Neutrophil (primary cell): ENCODE results near the gene MAP3K9.

Experiments used
- H3K27ac ChIP-seq: fragments of 200-600 bp; sonication (generic); 2 replicates; pipeline ENCODE4 v1.5.1; 2016; ENCODE audit warnings: mild to moderate bottlenecking, moderate library complexity
- H3K27me3 ChIP-seq: fragments of 200-600 bp; sonication (generic); 2 replicates; pipeline ENCODE4 v1.6.0; 2016; ENCODE audit warnings: mild to moderate bottlenecking
- H3K36me3 ChIP-seq: fragments of 200-600 bp; sonication (generic); 2 replicates; pipeline ENCODE4 v1.5.1; 2017
- H3K4me1 ChIP-seq, 2 experiments: fragments of 200-600 bp in 1 of 2; sonication (generic) in 1 of 2; 1 replicate in 1 of 2; 2 replicates in 1 of 2; pipeline versions ENCODE4 v1.5.1 to v1.6.1; 2013 to 2016; ENCODE audit warnings: low read depth in 1 of 2, low read length in 1 of 2, mild to moderate bottlenecking in 1 of 2, moderate library complexity in 1 of 2; ENCODE audit not compliant: control insufficient read depth in 1 of 2, insufficient read depth in 1 of 2
- H3K4me3 ChIP-seq, 2 experiments: fragments of 200-600 bp in 1 of 2; sonication (generic) in 1 of 2; 1 replicate in 1 of 2; 2 replicates in 1 of 2; pipeline ENCODE4 v1.5.1; 2013 to 2016; ENCODE audit warnings: low read depth in 1 of 2, low read length in 1 of 2, mild to moderate bottlenecking in 1 of 2, moderate library complexity in 1 of 2
- H3K9me3 ChIP-seq: fragments of 200-600 bp; sonication (generic); 2 replicates; pipeline ENCODE4 v1.5.1; 2016
- TF ChIP-seq, protein P1 (sequence below): fragments of 200-600 bp; sonication (generic); IDR thresholded peaks from 2 replicates; pipeline ENCODE4 v1.5.1; 2016; ENCODE audit warnings: antibody characterized with exemption

MAP3K9 gene

DNA sequence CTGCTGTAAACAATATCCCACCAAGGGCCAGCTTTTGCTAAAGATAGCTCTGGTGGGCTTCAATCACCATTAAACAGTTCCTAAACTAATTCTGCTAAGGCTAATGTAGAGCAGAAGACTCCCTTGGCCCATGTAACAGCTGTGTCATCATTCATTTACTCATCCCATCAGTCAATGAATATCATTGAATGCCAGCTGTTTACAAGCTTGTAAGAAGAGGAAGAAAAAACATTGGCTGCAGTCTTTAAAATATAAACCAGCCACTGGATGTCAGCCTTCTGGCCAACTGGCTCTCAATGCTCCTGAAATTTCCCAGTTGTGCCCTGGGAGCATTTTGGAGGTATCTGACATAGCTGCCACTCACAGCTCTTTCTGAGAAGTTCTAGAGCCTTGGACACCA lies 18.0 kb upstream of the MAP3K9 start:
- Histone ChIP-seq H3K27ac (no peak overlapping the region), H3K9me3 (no peaks in the 10 kb centered on the region), H3K36me3 (no peaks in the 10 kb centered on the region), H3K4me3 (no peak overlapping the region), H3K27me3 (peaks cover 26% of the 10 kb centered on the region), H3K4me1 (peaks cover 7 to 9% of the 10 kb centered on the region in 2 experiments)
- TF ChIP-seq, protein P1, sequence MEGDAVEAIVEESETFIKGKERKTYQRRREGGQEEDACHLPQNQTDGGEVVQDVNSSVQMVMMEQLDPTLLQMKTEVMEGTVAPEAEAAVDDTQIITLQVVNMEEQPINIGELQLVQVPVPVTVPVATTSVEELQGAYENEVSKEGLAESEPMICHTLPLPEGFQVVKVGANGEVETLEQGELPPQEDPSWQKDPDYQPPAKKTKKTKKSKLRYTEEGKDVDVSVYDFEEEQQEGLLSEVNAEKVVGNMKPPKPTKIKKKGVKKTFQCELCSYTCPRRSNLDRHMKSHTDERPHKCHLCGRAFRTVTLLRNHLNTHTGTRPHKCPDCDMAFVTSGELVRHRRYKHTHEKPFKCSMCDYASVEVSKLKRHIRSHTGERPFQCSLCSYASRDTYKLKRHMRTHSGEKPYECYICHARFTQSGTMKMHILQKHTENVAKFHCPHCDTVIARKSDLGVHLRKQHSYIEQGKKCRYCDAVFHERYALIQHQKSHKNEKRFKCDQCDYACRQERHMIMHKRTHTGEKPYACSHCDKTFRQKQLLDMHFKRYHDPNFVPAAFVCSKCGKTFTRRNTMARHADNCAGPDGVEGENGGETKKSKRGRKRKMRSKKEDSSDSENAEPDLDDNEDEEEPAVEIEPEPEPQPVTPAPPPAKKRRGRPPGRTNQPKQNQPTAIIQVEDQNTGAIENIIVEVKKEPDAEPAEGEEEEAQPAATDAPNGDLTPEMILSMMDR = no peak

DNA sequence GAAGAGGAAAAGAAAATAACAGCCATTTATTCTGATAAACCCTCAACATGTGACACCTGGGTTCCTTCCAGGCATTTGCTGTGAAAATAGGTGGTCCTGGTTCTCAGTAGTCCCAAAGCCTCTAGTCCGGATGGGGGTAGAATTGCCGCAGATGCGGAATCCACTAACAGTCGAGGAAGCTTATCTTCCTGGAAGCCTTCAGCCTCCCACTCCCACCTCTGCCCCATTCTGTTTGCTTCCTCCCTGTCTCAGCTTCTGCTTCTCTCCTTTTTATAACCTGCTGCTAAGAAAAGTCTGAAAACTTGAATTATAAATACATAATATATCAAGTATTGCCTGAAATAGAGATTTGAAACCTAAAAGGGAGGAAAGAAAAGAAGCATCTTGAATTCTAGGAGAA lies 14.0 kb upstream of the MAP3K9 start:
- Histone ChIP-seq H3K36me3 (no peaks in the 10 kb centered on the region), H3K4me3 (no peak overlapping the region), H3K4me1 (peaks cover 17 to 21% of the 10 kb centered on the region in 2 experiments), H3K9me3 (no peaks in the 10 kb centered on the region), H3K27ac (no peak overlapping the region), H3K27me3 (peaks cover 55% of the 10 kb centered on the region)
- TF ChIP-seq, protein P1 = no peak

DNA sequence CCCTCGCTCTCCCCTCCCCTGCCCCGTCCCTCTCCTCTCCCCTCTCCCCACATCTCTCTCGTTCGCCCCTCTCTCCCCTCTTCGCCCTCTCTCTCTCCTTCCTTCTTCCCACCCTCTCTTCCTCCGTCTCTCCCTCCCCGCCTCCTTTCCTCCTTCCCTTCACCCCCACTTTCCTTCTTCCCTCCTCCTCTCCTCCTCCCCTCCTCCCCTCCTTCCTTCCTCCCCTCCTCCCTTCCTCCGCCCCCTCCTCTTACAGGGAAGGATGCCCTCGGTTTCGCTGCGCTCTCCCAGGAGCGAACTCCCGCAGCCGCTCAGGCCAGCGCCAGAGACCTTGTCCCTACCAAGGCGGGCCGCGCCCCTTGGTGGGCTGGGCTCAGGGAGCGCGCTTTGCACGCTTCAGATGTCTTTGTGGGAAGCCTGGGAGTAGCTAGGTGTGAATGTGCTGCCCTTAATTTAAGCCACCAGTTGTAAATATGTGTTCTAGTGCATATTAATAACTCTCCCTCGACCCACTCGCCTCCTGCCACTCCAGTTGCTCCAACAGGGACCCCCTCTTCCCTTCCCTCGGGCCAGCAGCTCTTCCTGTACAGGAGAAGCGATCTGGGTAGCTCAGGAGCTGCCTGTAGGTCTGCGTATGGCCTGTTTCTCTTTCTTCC lies 13.3 kb upstream of the MAP3K9 start:
- H3K4me3 ChIP-seq = peak overlapping the region; percentile 64 to 79
- TF ChIP-seq, protein P1 = no peak
- no peaks in the 10 kb centered on the region for H3K36me3 ChIP-seq
- H3K27ac ChIP-seq = no peak overlapping the region
- peaks cover 23 to 28% of the 10 kb centered on the region in 2 experiments for H3K4me1 ChIP-seq
- H3K27me3 ChIP-seq = peaks cover 55% of the 10 kb centered on the region
- H3K9me3 ChIP-seq = no peaks in the 10 kb centered on the region

GRCh38 chr14:70821584-70822529 lies 12.5 kb upstream of the MAP3K9 start:
- Histone ChIP-seq H3K27ac (no peak overlapping the region), H3K4me3 (peak overlapping the region; percentile 64 to 79), H3K9me3 (no peaks in the 10 kb centered on the region), H3K4me1 (peaks cover 27 to 28% of the 10 kb centered on the region in 2 experiments), H3K27me3 (peaks cover 55% of the 10 kb centered on the region), H3K36me3 (no peaks in the 10 kb centered on the region)
- TF ChIP-seq, protein P1 = no peak

GRCh38 chr14:70816525-70816924 lies 7.2 kb upstream of the MAP3K9 start:
- Histone ChIP-seq H3K9me3 (no peaks in the 10 kb centered on the region), H3K4me3 (no peak overlapping the region), H3K27ac (no peak overlapping the region), H3K4me1 (peaks cover 14 to 17% of the 10 kb centered on the region in 2 experiments), H3K27me3 (peaks cover 67% of the 10 kb centered on the region), H3K36me3 (no peaks in the 10 kb centered on the region)
- TF ChIP-seq, protein P1 = no peak
